SU-DHL-6 (cell line): Measurements from ENCODE around the gene PDK4.

Experiments
- EZH2phosphoT487 ChIP-seq: fragments of 200-600 bp; sonication (generic), shearing (Covaris generic); conservative IDR thresholded peaks from 2 replicates; pipeline ENCODE4 v1.6.1; 2018; ENCODE audit warnings: mild to moderate bottlenecking, antibody characterized with exemption, low read length, moderate library complexity, mixed read lengths
- TF ChIP-seq, protein P1 (sequence below): fragments of 200-600 bp; sonication (generic); IDR thresholded peaks from one replicate; pipeline ENCODE4 v1.5.1; 2017; ENCODE audit warnings: antibody characterized with exemption, mild to moderate bottlenecking, low read length, moderate library complexity; ENCODE audit not compliant: insufficient read depth, poor library complexity, severe bottlenecking

DNA sequence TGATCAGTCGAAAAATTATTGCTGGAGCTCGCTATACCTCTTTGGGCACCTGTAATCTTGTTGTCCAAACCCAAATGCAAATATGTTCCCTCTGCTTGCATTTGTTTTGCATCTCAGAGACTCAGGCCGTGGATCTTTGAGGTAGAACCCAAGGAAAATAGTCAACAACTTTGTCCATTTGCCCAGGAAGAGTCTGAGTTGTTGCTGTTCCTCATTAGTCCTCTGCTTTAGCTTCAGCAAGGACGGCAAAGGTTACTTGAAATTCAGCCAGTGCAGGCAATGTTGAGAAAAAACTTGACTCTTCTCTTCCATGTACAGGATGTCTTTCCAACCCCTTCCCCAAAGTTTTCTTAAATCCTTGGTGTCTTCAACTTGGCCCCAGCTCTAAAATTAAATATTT lies 45.8 kb downstream of the PDK4 start:
- TF ChIP-seq, protein P1, sequence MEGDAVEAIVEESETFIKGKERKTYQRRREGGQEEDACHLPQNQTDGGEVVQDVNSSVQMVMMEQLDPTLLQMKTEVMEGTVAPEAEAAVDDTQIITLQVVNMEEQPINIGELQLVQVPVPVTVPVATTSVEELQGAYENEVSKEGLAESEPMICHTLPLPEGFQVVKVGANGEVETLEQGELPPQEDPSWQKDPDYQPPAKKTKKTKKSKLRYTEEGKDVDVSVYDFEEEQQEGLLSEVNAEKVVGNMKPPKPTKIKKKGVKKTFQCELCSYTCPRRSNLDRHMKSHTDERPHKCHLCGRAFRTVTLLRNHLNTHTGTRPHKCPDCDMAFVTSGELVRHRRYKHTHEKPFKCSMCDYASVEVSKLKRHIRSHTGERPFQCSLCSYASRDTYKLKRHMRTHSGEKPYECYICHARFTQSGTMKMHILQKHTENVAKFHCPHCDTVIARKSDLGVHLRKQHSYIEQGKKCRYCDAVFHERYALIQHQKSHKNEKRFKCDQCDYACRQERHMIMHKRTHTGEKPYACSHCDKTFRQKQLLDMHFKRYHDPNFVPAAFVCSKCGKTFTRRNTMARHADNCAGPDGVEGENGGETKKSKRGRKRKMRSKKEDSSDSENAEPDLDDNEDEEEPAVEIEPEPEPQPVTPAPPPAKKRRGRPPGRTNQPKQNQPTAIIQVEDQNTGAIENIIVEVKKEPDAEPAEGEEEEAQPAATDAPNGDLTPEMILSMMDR, result no peak
- no peak for TF ChIP-seq EZH2phosphoT487
